Astrocyte (in vitro differentiated cells and primary cell): ENCODE measurements around the gene UBN2. TPM values are rescaled to one million over a fixed set of nuclear protein-coding genes. Genes with fewer than 3 reads are reported as not detected.
A peak's percentile ranks its signal among the peaks of the same experiment; 100 is the strongest.
"Not testable (repeated sequence)": the region's sequence is repeated elsewhere in the genome, so short reads cannot be mapped to it uniquely, and the experiment has no call there.

Experiments
- DNase-seq: peaks from one replicate; pipeline ENCODE4 v3.0.0-alpha.2; 2010; ENCODE audit warnings: low read depth
- FAIRE-seq: peaks from 2 replicates; lab custom pipeline; 2011; peaks lifted over from hg19 to GRCh38; lab: Jason Lieb, UNC
- H2AFZ ChIP-seq: 2 replicates; pipeline ENCODE4 v1.6.0; 2012; ENCODE audit warnings: low read depth, low read length, inconsistent platforms
- H3K27ac ChIP-seq: 2 replicates; pipeline ENCODE4 v1.5.1; 2011; ENCODE audit warnings: low read depth, low read length, inconsistent platforms
- H3K27me3 ChIP-seq: 2 replicates; pipeline ENCODE4 v1.6.0; 2011; ENCODE audit warnings: low read length, inconsistent platforms; ENCODE audit not compliant: insufficient read depth
- H3K36me3 ChIP-seq: 2 replicates; pipeline ENCODE4 v1.5.1; 2011; ENCODE audit warnings: low read length, inconsistent platforms; ENCODE audit not compliant: insufficient read depth
- H3K4me1 ChIP-seq: 2 replicates; pipeline ENCODE4 v1.5.1; 2011; ENCODE audit warnings: low read length, inconsistent platforms; ENCODE audit not compliant: insufficient read depth
- H3K4me2 ChIP-seq: 2 replicates; pipeline ENCODE4 v1.6.0; 2012; ENCODE audit warnings: low read length, inconsistent platforms
- H3K4me3 ChIP-seq: 2 replicates; pipeline ENCODE4 v1.5.1; 2011; ENCODE audit warnings: low read depth, mild to moderate bottlenecking, low read length, inconsistent platforms; ENCODE audit not compliant: insufficient read depth
- H3K79me2 ChIP-seq: 2 replicates; pipeline ENCODE4 v1.6.0; 2012; ENCODE audit warnings: mild to moderate bottlenecking, low read length, inconsistent platforms; ENCODE audit not compliant: insufficient read depth
- H3K9ac ChIP-seq: 2 replicates; pipeline ENCODE4 v1.6.0; 2012; ENCODE audit warnings: mild to moderate bottlenecking, low read length, inconsistent platforms
- H3K9me3 ChIP-seq: 2 replicates; pipeline ENCODE4 v1.5.1; 2012; ENCODE audit warnings: low read depth, mild to moderate bottlenecking, low read length, inconsistent platforms; ENCODE audit not compliant: insufficient read depth
- H4K20me1 ChIP-seq: 2 replicates; pipeline ENCODE4 v1.6.0; 2012; ENCODE audit warnings: low read length, inconsistent platforms; ENCODE audit not compliant: insufficient read depth
- H3K27ac Mint-ChIP-seq: one replicate; pipeline ENCODE4 v1.8.0; 2021; ENCODE audit warnings: mild to moderate bottlenecking, mixed read lengths; ENCODE audit not compliant: unreplicated experiment
- H3K27me3 Mint-ChIP-seq: one replicate; pipeline ENCODE4 v1.8.0; 2021; ENCODE audit warnings: low read depth, mixed read lengths; ENCODE audit not compliant: unreplicated experiment
- H3K36me3 Mint-ChIP-seq: one replicate; pipeline ENCODE4 v1.8.0; 2021; ENCODE audit warnings: low read depth, mixed read lengths; ENCODE audit not compliant: unreplicated experiment
- H3K4me1 Mint-ChIP-seq: one replicate; pipeline ENCODE4 v1.8.0; 2021; ENCODE audit warnings: low read depth, mixed read lengths; ENCODE audit not compliant: unreplicated experiment
- H3K4me3 Mint-ChIP-seq: one replicate; pipeline ENCODE4 v1.8.0; 2021; ENCODE audit warnings: mild to moderate bottlenecking, moderate library complexity, mixed read lengths; ENCODE audit not compliant: unreplicated experiment
- H3K9me3 Mint-ChIP-seq: one replicate; pipeline ENCODE4 v1.8.0; 2021; ENCODE audit warnings: mild to moderate bottlenecking, mixed read lengths; ENCODE audit not compliant: unreplicated experiment
- CTCF ChIP-seq: IDR thresholded peaks from 2 replicates; pipeline ENCODE4 v1.5.1; 2011; ENCODE audit warnings: low read depth, mild to moderate bottlenecking, inconsistent platforms, low read length, moderate library complexity; ENCODE audit not compliant: insufficient read depth
- EZH2 ChIP-seq: IDR thresholded peaks from 2 replicates; pipeline ENCODE4 v1.6.1; 2012; ENCODE audit warnings: mild to moderate bottlenecking, low read length, inconsistent platforms; ENCODE audit not compliant: insufficient read depth
- total RNA-seq: library from RNA; stranded (reverse); gene quantifications from 2 replicates; pipeline ENCODE4 v1.2.1, GENCODE V29; 2021

UBN2 gene
- total RNA-seq, 1 donor from 2014 or later = 16.5 TPM

- not testable (repeated sequence) for H3K4me3 Mint-ChIP-seq, H3K79me2 ChIP-seq, H4K20me1 ChIP-seq, H3K4me1 Mint-ChIP-seq, H3K36me3 Mint-ChIP-seq, H3K4me3 ChIP-seq, H2AFZ ChIP-seq, H3K27ac Mint-ChIP-seq, H3K9me3 ChIP-seq, H3K27me3 ChIP-seq, H3K4me1 ChIP-seq, H3K9ac ChIP-seq, DNase-seq, H3K27ac ChIP-seq, H3K27me3 Mint-ChIP-seq, H3K4me2 ChIP-seq, FAIRE-seq, H3K36me3 ChIP-seq, H3K9me3 Mint-ChIP-seq
Observed at GRCh38 chr7:139226988-139227488, 4.0 kb upstream of the UBN2 start.

GRCh38 chr7:139230023-139230422 is 1.0 kb upstream of the UBN2 start:
- peak overlapping the region; percentile 95 for H3K4me2 ChIP-seq
- peak overlapping the region; percentile 99 for H2AFZ ChIP-seq
- no peaks in the 10 kb centered on the region for H3K36me3 Mint-ChIP-seq
- H3K27ac Mint-ChIP-seq = peak overlapping the region; percentile 27
- FAIRE-seq = no peak
- H3K4me3 Mint-ChIP-seq = peak overlapping the region; percentile 100
- no peak overlapping the region for H3K27ac ChIP-seq
- no peak for TF ChIP-seq EZH2
- no peak for TF ChIP-seq CTCF
- no peaks in the 10 kb centered on the region for H3K9me3 ChIP-seq
- H3K36me3 ChIP-seq = no peaks in the 10 kb centered on the region
- peaks cover 13% of the 10 kb centered on the region for H4K20me1 ChIP-seq
- no peak for DNase-seq
- H3K4me1 ChIP-seq = peaks cover 10% of the 10 kb centered on the region
- peaks cover 6% of the 10 kb centered on the region for H3K27me3 ChIP-seq
- peaks cover 7% of the 10 kb centered on the region for H3K4me1 Mint-ChIP-seq
- H3K9me3 Mint-ChIP-seq = no peaks in the 10 kb centered on the region
- no peaks in the 10 kb centered on the region for H3K27me3 Mint-ChIP-seq
- peak overlapping the region; percentile 97 for H3K9ac ChIP-seq
- peak overlapping the region; percentile 97 for H3K4me3 ChIP-seq
- H3K79me2 ChIP-seq = peaks cover 34% of the 10 kb centered on the region

- H3K79me2 ChIP-seq = peaks cover 38% of the 10 kb centered on the region
- Mint-ChIP-seq H3K4me1 (peaks cover 7% of the 10 kb centered on the region), H3K9me3 (no peaks in the 10 kb centered on the region), H3K36me3 (no peaks in the 10 kb centered on the region), H3K4me3 (peak overlapping the region; percentile 100), H3K27ac (peak overlapping the region; percentile 99), H3K27me3 (no peaks in the 10 kb centered on the region)
- peaks cover 10% of the 10 kb centered on the region for H3K4me1 ChIP-seq
- peak overlapping the region; percentile 99 for H2AFZ ChIP-seq
- peak overlapping the region; percentile 97 for H3K9ac ChIP-seq
- H3K9me3 ChIP-seq = no peaks in the 10 kb centered on the region
- TF ChIP-seq CTCF = no peak
- no peak for TF ChIP-seq EZH2
- H3K27ac ChIP-seq = peak overlapping the region; percentile 53
- H3K4me3 ChIP-seq = peak overlapping the region; percentile 97
- FAIRE-seq (no peak), DNase-seq (no peak)
- no peaks in the 10 kb centered on the region for H3K36me3 ChIP-seq
- H4K20me1 ChIP-seq = peaks cover 13% of the 10 kb centered on the region
- peaks cover 6% of the 10 kb centered on the region for H3K27me3 ChIP-seq
- peak overlapping the region; percentile 95 for H3K4me2 ChIP-seq
Observed at GRCh38 chr7:139230484-139230773, 608 bp upstream of the UBN2 start.
